Tibial nerve (tissue), 4 donors: ENCODE measurements around the gene ADAM15. TPM values are rescaled to one million over a fixed set of nuclear protein-coding genes. Genes with fewer than 3 reads are reported as not detected.

Experiments used
- DNase-seq, 2 donors: peaks; one replicate each; pipeline ENCODE4 v3.0.0-alpha.2; 2019; ENCODE audit warnings: low spot score in 2 of 2
- H3K27ac ChIP-seq, 4 donors: fragments of 200-600 bp; sonication (generic) in 3 of 4; one replicate each; pipeline ENCODE4 v1.5.1; 2017 to 2019; ENCODE audit warnings: mild to moderate bottlenecking in 1 of 4
- H3K27me3 ChIP-seq, 2 donors: fragments of 200-600 bp; sonication (generic) in 1 of 2; one replicate each; pipeline versions ENCODE4 v1.5.1 to v1.6.0; 2017 to 2019
- H3K36me3 ChIP-seq, 3 donors: fragments of 200-600 bp; sonication (generic); one replicate each; pipeline ENCODE4 v1.5.1; 2018 to 2019
- H3K4me1 ChIP-seq, 4 donors: fragments of 200-600 bp; sonication (generic) in 3 of 4; one replicate each; pipeline ENCODE4 v1.5.1; 2017 to 2019
- H3K4me3 ChIP-seq, 4 donors: fragments of 200-600 bp; sonication (generic) in 3 of 4; one replicate each; pipeline ENCODE4 v1.5.1; 2017 to 2019; ENCODE audit warnings: mild to moderate bottlenecking in 1 of 4, moderate library complexity in 1 of 4
- H3K9me3 ChIP-seq, 4 donors: fragments of 200-600 bp; sonication (generic) in 3 of 4; one replicate each; pipeline ENCODE4 v1.5.1; 2017 to 2019
- EP300 ChIP-seq, 2 donors: sonication (generic); formaldehyde crosslinking; IDR thresholded peaks; one replicate each; pipeline ENCODE4 v1.6.1; 2017; ENCODE audit warnings: antibody characterized with exemption in 2 of 2, mild to moderate bottlenecking in 1 of 2
- POLR2A ChIP-seq, 2 donors: fragments of 450-650 bp; IDR thresholded peaks; one replicate each; pipeline ENCODE4 v1.6.1; 2017; ENCODE audit warnings: antibody characterized with exemption in 2 of 2, mild to moderate bottlenecking in 2 of 2, moderate library complexity in 2 of 2
- WGBS, 2 donors: methylation state at CpG; one replicate each; pipeline ENCODE4 v1.1.5; 2018; 5-methylcytosine and 5-hydroxymethylcytosine counted together
- total RNA-seq, 4 donors: library from RNA; depleted of rRNA; stranded (reverse); fragments of >200 nt; gene quantifications; one replicate each; pipeline ENCODE4 v1.1.0, GENCODE V29; 2016
- TF ChIP-seq, protein P1 (sequence below), 5 experiments: fragments of 200-600 bp in 3 of 5; fragments of 450-650 bp in 2 of 5; sonication (generic) in 3 of 5; IDR thresholded peaks; one replicate each; pipeline ENCODE4 v1.5.1; 2016 to 2019; ENCODE audit warnings: antibody characterized with exemption in 5 of 5, mild to moderate bottlenecking in 3 of 5, moderate library complexity in 2 of 5

Gene ADAM15
- total RNA-seq, 4 donors from 2014 or later: 111 to 202 (median 168) TPM

DNA sequence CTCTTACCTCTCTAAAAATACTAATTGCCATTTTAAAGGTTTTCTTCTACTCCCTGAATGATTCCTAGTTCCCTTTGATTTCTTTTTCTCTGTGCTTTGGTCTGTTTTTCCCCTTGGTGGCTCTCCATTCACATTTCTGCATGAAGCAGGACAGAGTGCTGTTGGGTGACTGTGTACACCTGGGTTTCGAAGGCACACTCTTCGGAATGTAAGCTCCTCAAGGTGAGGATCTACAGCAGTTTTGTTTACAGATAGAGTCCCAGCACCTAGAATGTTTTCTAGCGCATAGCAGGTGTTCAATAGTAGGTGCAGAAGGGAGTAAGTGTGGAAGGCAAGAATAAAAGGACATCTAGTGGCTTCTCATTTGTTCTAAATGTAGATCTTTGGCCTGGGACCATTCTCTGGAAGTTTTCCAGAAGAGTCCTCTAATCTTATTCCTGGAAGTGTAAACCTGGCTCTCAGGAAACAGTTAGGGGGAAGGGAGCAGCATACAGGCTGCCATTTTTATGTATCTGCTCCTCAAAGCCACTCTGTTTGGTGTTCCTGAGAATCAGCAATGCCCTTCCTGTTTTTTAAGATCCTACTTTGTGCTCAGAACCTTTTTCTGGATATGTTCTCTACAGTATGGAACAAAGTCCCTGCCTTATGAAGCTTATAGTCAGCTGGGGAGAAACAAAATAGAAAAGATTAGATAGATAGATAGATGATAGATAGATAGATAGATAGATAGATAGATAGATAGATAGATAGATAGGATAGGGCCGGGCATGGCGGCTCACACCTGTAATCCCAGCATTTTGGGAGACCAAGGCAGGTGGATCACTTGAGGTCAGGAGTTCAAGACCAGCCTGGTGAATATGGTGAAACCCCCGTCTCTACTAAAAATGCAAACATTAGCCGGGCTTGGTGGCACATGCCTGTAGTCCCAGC, 53.8 kb downstream of the ADAM15 start:
- H3K4me3 ChIP-seq: no peak overlapping the region
- H3K9me3 ChIP-seq: no peaks in the 10 kb centered on the region
- WGBS, 2 donors: 77 to 78% methylated on average over 7 of the region's 7 CpGs
- TF ChIP-seq, protein P1, sequence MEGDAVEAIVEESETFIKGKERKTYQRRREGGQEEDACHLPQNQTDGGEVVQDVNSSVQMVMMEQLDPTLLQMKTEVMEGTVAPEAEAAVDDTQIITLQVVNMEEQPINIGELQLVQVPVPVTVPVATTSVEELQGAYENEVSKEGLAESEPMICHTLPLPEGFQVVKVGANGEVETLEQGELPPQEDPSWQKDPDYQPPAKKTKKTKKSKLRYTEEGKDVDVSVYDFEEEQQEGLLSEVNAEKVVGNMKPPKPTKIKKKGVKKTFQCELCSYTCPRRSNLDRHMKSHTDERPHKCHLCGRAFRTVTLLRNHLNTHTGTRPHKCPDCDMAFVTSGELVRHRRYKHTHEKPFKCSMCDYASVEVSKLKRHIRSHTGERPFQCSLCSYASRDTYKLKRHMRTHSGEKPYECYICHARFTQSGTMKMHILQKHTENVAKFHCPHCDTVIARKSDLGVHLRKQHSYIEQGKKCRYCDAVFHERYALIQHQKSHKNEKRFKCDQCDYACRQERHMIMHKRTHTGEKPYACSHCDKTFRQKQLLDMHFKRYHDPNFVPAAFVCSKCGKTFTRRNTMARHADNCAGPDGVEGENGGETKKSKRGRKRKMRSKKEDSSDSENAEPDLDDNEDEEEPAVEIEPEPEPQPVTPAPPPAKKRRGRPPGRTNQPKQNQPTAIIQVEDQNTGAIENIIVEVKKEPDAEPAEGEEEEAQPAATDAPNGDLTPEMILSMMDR (IDR thresholded peaks at IDR 0.05): no peak
- no peaks in the 10 kb centered on the region for H3K27me3 ChIP-seq
- H3K27ac ChIP-seq: peak overlapping the region in 2 of 4 donors; percentile 27 to 36
- peaks cover 0 to 12% (median 3%) of the 10 kb centered on the region in 4 donors for H3K4me1 ChIP-seq
- no peak for DNase-seq
- H3K36me3 ChIP-seq: no peaks in the 10 kb centered on the region

DNA sequence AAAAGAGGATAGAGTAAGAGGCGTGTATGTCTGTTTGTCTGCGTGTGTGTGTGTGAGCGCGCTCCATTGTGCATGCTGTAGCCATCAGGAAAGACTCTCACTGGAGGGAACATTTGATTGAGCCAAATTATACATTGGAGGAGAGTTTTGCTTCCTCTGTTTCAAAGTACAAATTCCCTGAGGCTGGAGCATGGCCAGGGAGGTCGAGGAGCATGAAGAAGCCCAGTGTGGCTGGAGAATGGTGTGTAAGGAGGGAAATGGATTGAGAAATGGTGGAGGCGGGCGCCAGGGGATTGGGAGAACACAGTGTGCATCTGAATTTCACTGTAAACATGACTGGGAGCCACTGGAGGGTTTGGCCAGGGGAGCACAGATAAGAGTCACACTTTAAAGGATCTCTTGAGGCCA, 54.5 kb downstream of the ADAM15 start:
- H3K4me3 ChIP-seq: no peak overlapping the region
- H3K9me3 ChIP-seq: no peaks in the 10 kb centered on the region
- H3K27ac ChIP-seq: peak overlapping the region in 2 of 4 donors; percentile 27 to 36
- H3K4me1 ChIP-seq: peaks cover 0 to 12% (median 3%) of the 10 kb centered on the region in 4 donors
- no peaks in the 10 kb centered on the region for H3K36me3 ChIP-seq
- peak in 1 of 2 donors; percentile 71 for TF ChIP-seq EP300 (IDR thresholded peaks at IDR 0.05)
- TF ChIP-seq, protein P1 (IDR thresholded peaks at IDR 0.05): no peak
- WGBS, 2 donors: 36 to 53% methylated on average over 7 of the region's 7 CpGs
- DNase-seq: peak; percentile 60 to 79
- no peaks in the 10 kb centered on the region for H3K27me3 ChIP-seq

DNA sequence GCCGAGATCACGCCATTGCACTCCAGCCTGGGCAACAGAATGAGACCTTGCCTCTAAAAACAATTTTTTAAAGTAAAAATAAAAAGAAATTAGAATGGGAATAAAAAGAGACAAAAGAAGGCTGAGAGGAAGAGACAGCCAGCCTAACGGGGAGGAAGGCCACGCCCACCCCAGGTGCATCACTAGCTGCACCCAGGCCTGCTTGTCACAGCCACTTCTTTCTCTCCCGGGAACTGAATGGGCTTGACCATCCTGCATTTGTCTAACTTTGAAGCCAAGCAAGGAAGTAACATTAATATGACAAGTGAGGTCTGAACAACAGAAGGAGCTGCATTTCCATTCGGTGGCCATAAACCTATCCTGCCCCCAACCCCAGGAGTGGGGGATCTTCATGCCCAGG, 55.7 kb downstream of the ADAM15 start:
- 71 to 80% methylated on average over 6 of the region's 6 CpGs for WGBS, 2 donors
- Histone ChIP-seq H3K27me3 (no peaks in the 10 kb centered on the region), H3K27ac (no peak overlapping the region), H3K4me3 (no peak overlapping the region), H3K4me1 (peaks cover 0 to 12% (median 3%) of the 10 kb centered on the region in 4 donors), H3K9me3 (no peaks in the 10 kb centered on the region), H3K36me3 (no peaks in the 10 kb centered on the region)
- TF ChIP-seq EP300 (IDR thresholded peaks at IDR 0.05): no peak
- TF ChIP-seq POLR2A (IDR thresholded peaks at IDR 0.05): no peak
- TF ChIP-seq, protein P1 (IDR thresholded peaks at IDR 0.05): no peak
- DNase-seq: no peak

DNA sequence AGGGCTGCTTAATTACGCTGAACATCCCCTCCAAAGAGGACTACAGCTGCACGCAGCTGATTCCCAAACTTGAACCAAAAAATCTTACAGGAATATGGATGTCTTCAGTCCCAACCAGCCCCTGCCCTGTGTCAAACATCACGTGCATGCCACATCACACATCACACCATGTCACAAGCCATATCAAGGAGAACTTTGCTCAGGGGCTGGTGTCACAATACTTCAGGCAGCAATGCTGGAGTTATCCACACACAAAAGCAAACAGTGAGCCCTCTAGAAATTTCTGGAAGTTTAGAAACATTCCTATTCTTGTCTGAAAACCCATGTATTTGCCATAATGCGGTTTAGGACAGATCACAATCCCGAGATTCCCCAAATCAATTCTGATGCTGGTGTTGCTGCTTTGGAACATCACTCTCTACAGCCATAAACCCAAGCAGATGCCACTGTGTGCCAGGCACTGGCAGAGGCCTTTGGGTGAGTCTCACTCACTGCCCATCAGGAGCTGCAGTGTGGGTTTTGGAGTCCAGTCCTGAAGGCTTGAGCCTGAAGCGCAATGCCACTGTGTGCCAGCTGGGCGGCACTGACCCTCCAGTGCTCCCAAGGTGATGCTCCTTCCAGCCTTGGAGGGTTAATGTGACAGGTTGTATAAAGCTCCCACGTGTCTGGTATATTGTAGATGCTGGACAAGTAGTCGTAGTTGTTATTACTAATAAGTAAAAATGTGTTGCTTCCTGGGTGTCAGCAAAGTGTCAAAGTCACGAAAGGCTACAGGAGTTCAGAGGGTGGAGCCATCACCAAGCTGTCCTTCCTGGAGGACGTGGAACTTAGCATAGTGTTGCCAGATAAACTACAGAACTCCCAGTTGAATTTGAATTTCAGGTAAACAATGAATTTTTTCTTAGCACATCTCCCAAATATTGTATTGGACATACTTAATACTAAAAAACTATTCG, 56.5 kb downstream of the ADAM15 start:
- H3K36me3 ChIP-seq: no peaks in the 10 kb centered on the region
- H3K27ac ChIP-seq: no peak overlapping the region
- TF ChIP-seq POLR2A (IDR thresholded peaks at IDR 0.05) (no peak), EP300 (IDR thresholded peaks at IDR 0.05) (no peak)
- TF ChIP-seq, protein P1 (IDR thresholded peaks at IDR 0.05): no peak
- no peak for DNase-seq
- 76 to 80% methylated on average over 12 of the region's 12 CpGs for WGBS, 2 donors
- H3K4me3 ChIP-seq: no peak overlapping the region
- peaks cover 0 to 12% (median 0%) of the 10 kb centered on the region in 4 donors for H3K4me1 ChIP-seq
- H3K27me3 ChIP-seq: no peaks in the 10 kb centered on the region
- no peaks in the 10 kb centered on the region for H3K9me3 ChIP-seq
